Thymus (tissue), 11 donors: ENCODE data around the gene BFSP2. TPM values are rescaled to one million over a fixed set of nuclear protein-coding genes. Genes with fewer than 3 reads are reported as not detected.
"Not testable (repeated sequence)": the region's sequence is repeated elsewhere in the genome, so short reads cannot be mapped to it uniquely, and the experiment has no call there.

Experiments used
- DNase-seq, 9 donors: peaks; one replicate each; pipeline ENCODE4 v3.0.0-alpha.2; 2013; ENCODE audit warnings: low spot score in 9 of 9, low read depth in 6 of 9, missing footprints in 1 of 9
- H3K27ac ChIP-seq, 2 donors: one replicate each; pipeline ENCODE4 v1.5.1; 2013; ENCODE audit warnings: control low read depth in 1 of 2, low read depth in 1 of 2, low read length in 1 of 2, mild to moderate bottlenecking in 1 of 2, moderate library complexity in 1 of 2
- H3K27me3 ChIP-seq, 2 donors: one replicate each; pipeline ENCODE4 v1.5.1; 2013; ENCODE audit warnings: low read length in 1 of 2; ENCODE audit not compliant: control insufficient read depth in 2 of 2, insufficient read depth in 1 of 2
- H3K36me3 ChIP-seq, 2 donors: one replicate each; pipeline ENCODE4 v1.5.1; 2013; ENCODE audit warnings: low read length in 1 of 2, mild to moderate bottlenecking in 1 of 2, moderate library complexity in 1 of 2; ENCODE audit not compliant: control insufficient read depth in 2 of 2, insufficient read depth in 2 of 2
- H3K4me1 ChIP-seq, 2 donors: one replicate each; pipeline ENCODE4 v1.5.1; 2013; ENCODE audit warnings: low read length in 2 of 2; ENCODE audit not compliant: control insufficient read depth in 2 of 2, insufficient read depth in 2 of 2
- H3K4me3 ChIP-seq, 2 donors: one replicate each; pipeline ENCODE4 v1.5.1; 2013; ENCODE audit warnings: low read length in 2 of 2, control low read depth in 1 of 2, mild to moderate bottlenecking in 1 of 2
- H3K9me3 ChIP-seq, 2 donors: one replicate each; pipeline ENCODE4 v1.5.1; 2013; ENCODE audit warnings: low read length in 1 of 2, mild to moderate bottlenecking in 1 of 2; ENCODE audit not compliant: control insufficient read depth in 2 of 2, insufficient read depth in 1 of 2
- WGBS: extraction: QIAGEN DNeasy Blood & Tissue Kit; methylation state at CpG from one replicate; pipeline ENCODE4 v1.1.7; 2013; 5-methylcytosine and 5-hydroxymethylcytosine counted together
- polyA plus RNA-seq: library from polyadenylated mRNA; stranded (reverse); fragments of 200-250 nt; gene quantifications from one replicate; pipeline ENCODE4 v1.2.3, GENCODE V29; 2013
- total RNA-seq: library from RNA; stranded (reverse); fragments of 120-200 nt; gene quantifications from one replicate; pipeline ENCODE4 v1.2.4, GENCODE V29; 2013
- donor health status: healthy.

Gene BFSP2
- total and polyA plus RNA-seq, 2 donors, result 3.6 to 3.8 TPM

DNA sequence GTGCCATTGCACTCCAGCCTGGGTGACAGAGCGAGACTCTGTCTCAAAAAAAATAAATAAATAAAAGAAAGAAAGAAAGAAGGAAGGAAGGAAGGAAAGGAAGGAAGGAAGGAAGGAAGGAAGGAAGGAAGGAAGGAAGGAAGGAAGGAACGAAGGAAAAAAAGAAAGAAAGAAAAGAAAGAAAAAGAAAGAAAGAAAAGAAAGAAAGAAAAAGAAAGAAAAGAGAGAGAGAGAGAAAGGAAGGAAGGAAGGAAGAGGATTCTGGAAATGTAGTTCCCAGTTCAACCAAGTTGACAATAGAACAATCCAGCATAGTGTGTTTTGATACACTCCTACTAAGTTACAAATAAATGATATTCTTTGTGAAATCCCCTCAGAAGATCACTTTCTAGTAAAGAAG, 102.7 kb downstream of the BFSP2 start:
- H3K4me1 ChIP-seq, result peaks cover 31 to 40% of the 10 kb centered on the region in 2 donors
- not testable (repeated sequence) for H3K36me3 ChIP-seq, DNase-seq, H3K9me3 ChIP-seq, H3K27me3 ChIP-seq, H3K4me3 ChIP-seq, H3K27ac ChIP-seq
- 100% methylated on average over 1 of the region's 2 CpGs for WGBS

DNA sequence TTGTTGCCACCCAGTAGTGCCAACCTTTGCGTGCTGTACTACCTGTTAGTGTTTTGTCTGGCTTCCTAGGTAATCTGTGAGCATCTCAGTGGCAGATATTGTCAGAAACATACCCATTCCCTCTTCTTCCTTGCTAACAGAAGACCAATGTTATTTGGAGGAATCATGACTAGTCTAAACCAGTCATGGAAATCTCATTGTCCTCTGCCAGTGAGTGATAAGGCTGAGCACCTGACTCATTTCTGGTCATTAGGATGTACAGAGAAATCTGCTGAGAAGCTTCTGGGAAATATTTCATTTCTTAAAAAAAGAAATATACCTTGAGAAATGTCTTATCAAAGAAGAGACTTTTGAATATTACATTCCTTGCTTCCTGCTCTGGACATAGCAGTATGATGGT, 103.6 kb downstream of the BFSP2 start:
- no peak overlapping the region for H3K27ac ChIP-seq
- peaks cover 28 to 36% of the 10 kb centered on the region in 2 donors for H3K4me1 ChIP-seq
- no peaks in the 10 kb centered on the region for H3K36me3 ChIP-seq
- H3K9me3 ChIP-seq, result no peaks in the 10 kb centered on the region
- H3K27me3 ChIP-seq, result no peaks in the 10 kb centered on the region
- 0% methylated on average over 1 of the region's 1 CpG for WGBS
- DNase-seq, result no peak
- no peak overlapping the region for H3K4me3 ChIP-seq

DNA sequence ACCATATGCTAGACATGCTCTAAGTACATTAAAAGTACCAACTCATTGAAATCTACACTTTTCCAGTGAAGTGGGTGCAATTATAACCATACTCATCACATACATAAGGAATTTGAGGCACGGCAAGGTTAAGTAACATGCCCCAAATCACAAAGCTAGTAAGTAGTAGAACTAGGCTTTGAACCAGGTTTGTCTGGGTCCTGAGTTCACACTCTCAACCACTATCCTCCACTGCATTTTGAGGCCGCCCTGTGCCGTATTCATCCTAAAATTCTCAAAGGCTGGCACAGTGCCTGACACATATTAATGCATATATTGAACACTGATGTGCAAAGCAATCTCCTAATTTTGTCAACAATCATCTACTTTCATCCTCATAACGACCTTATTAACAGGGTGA, 104.9 kb downstream of the BFSP2 start:
- H3K36me3 ChIP-seq, result no peaks in the 10 kb centered on the region
- H3K4me3 ChIP-seq, result no peak overlapping the region
- H3K27ac ChIP-seq, result no peak overlapping the region
- DNase-seq, result no peak
- no peaks in the 10 kb centered on the region for H3K9me3 ChIP-seq
- 98% methylated on average over 4 of the region's 4 CpGs for WGBS
- no peaks in the 10 kb centered on the region for H3K27me3 ChIP-seq
- peaks cover 21 to 28% of the 10 kb centered on the region in 2 donors for H3K4me1 ChIP-seq

DNA sequence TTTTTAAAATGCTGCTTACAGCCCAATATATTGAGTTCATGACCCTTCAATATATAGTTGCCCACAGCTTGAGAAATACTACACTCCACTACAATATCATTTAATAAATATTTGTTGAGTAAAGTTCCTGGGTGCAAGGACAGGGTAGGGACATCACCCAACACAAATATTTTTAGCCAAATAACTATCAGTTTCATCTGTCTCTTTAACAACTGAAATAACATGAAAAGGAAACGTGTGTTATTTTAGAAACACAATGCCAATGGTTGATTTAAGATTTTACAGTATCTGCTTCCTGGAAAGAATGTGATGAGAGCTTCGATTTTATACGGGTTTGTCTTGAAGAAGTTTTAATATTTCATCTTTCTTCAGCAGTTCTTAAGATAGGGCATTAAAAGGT, 106.0 kb downstream of the BFSP2 start:
- Histone ChIP-seq H3K4me1 (peaks cover 13 to 21% of the 10 kb centered on the region in 2 donors), H3K27ac (peak overlapping the region in 1 of 2 donors; percentile 63), H3K4me3 (peak overlapping the region in 1 of 2 donors; percentile 32), H3K36me3 (no peaks in the 10 kb centered on the region), H3K27me3 (no peaks in the 10 kb centered on the region), H3K9me3 (no peaks in the 10 kb centered on the region)
- no peak for DNase-seq
- WGBS, result 6% methylated on average over 3 of the region's 3 CpGs

DNA sequence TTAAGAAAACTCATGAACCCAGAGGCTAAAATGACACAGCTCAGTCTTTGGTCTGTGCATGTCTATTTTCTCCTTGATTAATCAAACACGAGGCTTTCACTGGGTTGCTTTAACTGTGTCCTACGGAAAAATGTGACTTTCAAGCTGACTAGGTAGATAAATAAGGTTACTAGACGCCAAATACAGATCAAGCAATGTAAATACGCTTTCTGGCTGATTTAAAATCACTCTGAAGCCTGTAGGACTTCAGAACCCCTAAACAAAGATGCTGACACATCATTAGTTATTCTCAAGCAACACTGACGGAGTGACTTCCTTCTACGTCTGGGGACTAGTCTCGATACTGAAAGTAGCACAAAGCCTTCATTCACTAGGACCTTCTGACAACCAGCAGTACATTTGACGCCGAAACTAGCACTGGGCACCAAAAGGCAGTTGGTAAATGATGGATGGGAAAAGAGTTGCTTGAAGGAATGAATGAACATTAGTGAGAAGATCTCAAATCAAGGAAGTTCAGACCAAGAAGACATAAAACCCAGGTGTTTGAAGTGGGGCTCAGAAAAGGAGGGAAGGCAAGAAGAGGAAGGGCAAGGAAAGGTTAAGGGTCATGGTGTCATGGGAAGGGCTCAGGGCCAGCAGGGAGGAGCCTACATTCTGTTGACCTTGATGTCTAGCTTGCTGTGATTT, 106.5 kb downstream of the BFSP2 start:
- Histone ChIP-seq H3K9me3 (no peaks in the 10 kb centered on the region), H3K27me3 (no peaks in the 10 kb centered on the region), H3K27ac (peak overlapping the region; percentile 63 to 69), H3K4me1 (peaks cover 12 to 15% of the 10 kb centered on the region in 2 donors), H3K4me3 (peak overlapping the region in 1 of 2 donors; percentile 32), H3K36me3 (no peaks in the 10 kb centered on the region)
- 26% methylated on average over 9 of the region's 9 CpGs for WGBS
- peak in 4 of 9 donors; percentile 32 to 78 (median 46) for DNase-seq

DNA sequence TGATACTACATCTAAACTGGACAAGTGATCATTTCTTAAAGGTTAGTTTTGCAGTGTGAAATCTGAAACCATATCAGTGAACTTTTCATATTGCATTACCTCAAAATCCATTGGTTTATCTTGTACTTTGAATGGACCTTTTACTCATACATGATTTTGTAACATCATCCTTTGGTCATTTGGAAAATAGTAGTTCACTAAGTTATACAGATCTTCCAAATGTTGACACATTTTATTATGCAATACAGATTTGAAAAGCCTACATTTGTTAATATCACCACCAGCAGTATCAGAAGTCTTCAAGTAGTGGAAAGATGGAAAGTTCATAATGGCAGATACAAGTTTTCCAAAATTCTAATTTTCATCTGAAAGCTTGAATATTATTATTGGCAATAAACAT, 109.6 kb downstream of the BFSP2 start:
- Histone ChIP-seq H3K4me1 (peaks cover 11 to 18% of the 10 kb centered on the region in 2 donors), H3K27me3 (no peaks in the 10 kb centered on the region), H3K4me3 (no peak overlapping the region), H3K36me3 (no peaks in the 10 kb centered on the region), H3K27ac (no peak overlapping the region), H3K9me3 (no peaks in the 10 kb centered on the region)
- no peak for DNase-seq

DNA sequence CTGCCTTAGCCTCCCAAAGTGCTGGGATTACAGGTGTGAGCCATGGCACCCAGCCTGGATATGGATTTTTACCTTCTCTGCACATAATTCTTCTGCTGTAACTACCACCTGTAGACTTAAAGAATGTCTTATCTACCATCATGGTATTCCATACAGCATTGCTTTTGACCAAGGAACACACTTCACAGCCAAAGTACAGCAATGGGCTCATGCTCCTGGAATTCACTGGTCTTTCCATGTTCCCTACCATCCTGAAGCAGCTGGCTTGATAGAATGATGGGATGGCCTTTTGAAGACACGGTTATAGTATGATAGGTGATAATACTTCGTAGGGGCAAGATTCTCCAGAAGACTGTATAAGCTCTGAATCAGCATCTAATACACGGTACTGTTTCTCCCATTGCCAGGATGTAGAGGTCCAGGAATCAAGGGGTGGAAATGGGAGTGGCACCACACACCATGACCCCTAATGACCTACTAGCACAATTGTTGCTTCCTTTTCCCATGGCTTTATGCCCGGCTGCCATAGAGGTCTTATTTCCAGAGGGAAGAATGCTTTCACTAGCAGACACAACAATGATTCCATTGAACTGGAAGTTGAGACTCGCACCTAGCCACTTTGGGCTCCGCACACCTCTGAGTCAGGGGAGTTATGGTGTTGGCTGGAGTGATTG, 112.7 kb downstream of the BFSP2 start:
- Histone ChIP-seq H3K9me3 (no peaks in the 10 kb centered on the region), H3K36me3 (no peaks in the 10 kb centered on the region), H3K27me3 (no peaks in the 10 kb centered on the region), H3K4me3 (no peak overlapping the region), H3K4me1 (peaks cover 0 to 6% of the 10 kb centered on the region in 2 donors), H3K27ac (no peak overlapping the region)
- DNase-seq, result no peak
- WGBS, result 95% methylated on average over 6 of the region's 6 CpGs

DNA sequence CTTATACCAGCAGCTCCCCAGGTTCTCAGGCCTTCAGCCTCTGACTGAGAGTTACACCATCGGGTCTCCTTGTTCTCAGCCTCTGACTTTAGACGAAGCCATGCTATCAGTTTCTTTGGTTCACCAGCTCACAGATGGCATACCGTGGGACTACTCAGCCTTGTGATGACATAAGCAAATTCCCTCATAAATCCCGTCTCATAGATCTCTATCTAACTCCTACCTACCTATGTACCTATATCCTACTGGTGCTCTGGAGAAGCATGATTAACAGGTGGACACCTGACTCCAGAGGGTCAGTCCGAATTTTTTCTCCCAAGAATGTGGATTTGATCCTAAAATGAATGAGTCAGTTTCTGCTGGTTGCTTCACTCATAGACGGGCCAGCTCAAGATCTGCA, 114.6 kb downstream of the BFSP2 start:
- WGBS, result 98% methylated on average over 6 of the region's 6 CpGs
- H3K4me3 ChIP-seq, result no peak overlapping the region
- no peaks in the 10 kb centered on the region for H3K9me3 ChIP-seq
- no peaks in the 10 kb centered on the region for H3K36me3 ChIP-seq
- no peak for DNase-seq
- H3K27ac ChIP-seq, result no peak overlapping the region
- H3K4me1 ChIP-seq, result peaks cover 0 to 6% of the 10 kb centered on the region in 2 donors
- H3K27me3 ChIP-seq, result no peaks in the 10 kb centered on the region

DNA sequence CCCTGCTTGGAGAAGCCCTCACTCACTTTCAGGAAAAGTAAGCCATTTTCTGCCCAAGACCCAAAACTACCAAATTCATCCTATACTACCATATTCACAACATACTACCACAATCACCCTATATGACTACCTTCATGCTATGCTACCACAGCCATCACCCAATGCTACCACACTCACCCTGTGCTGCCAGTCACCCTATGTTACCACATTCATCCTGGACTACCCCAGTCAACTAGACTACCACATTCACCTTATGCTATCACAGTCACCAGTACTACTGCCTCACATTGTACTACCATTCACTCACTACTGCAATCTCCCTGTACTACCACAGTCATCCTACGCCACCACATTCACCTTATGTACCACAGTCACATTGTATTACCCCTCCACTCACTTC, 115.3 kb downstream of the BFSP2 start:
- 100% methylated on average over 1 of the region's 1 CpG for WGBS
- Histone ChIP-seq H3K4me1 (peaks cover 0 to 6% of the 10 kb centered on the region in 2 donors), H3K4me3 (no peak overlapping the region), H3K27me3 (no peaks in the 10 kb centered on the region), H3K36me3 (no peaks in the 10 kb centered on the region), H3K27ac (no peak overlapping the region), H3K9me3 (no peaks in the 10 kb centered on the region)
- DNase-seq, result no peak
